ENCODE measurements around the gene EN2. TPM values are rescaled to one million over a fixed set of nuclear protein-coding genes. Genes with fewer than 3 reads are reported as not detected.

Gene EN2
- total RNA-seq = not detected
- long read RNA-seq = 0 reads

DNA sequence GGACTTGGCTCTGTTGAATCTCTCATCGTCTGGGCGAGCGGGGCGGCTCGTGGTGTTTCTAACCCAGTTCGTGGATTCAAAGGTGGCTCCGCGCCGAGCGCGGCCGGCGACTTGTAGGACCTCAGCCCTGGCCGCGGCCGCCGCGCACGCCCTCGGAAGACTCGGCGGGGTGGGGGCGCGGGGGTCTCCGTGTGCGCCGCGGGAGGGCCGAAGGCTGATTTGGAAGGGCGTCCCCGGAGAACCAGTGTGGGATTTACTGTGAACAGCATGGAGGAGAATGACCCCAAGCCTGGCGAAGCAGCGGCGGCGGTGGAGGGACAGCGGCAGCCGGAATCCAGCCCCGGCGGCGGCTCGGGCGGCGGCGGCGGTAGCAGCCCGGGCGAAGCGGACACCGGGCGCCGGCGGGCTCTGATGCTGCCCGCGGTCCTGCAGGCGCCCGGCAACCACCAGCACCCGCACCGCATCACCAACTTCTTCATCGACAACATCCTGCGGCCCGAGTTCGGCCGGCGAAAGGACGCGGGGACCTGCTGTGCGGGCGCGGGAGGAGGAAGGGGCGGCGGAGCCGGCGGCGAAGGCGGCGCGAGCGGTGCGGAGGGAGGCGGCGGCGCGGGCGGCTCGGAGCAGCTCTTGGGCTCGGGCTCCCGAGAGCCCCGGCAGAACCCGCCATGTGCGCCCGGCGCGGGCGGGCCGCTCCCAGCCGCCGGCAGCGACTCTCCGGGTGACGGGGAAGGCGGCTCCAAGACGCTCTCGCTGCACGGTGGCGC is at the start of gene EN2:
TSS of gene EN2 (plus strand) at position 19 of the 767 bp plus-strand sequence. CDS start at position 268, 249 bp downstream.
- DNase-seq (no peak), ATAC-seq (peak; percentile 23)
- intact Hi-C loops (cut with DNase I, micrococcal nuclease) = no loop called here

GRCh38 chr7:155408651-155409586 is 49.0 kb upstream of the EN2 start:
- DNase-seq (no peak), ATAC-seq (no peak)
- intact Hi-C loops (cut with DNase I, micrococcal nuclease) = no loop called here

DNA sequence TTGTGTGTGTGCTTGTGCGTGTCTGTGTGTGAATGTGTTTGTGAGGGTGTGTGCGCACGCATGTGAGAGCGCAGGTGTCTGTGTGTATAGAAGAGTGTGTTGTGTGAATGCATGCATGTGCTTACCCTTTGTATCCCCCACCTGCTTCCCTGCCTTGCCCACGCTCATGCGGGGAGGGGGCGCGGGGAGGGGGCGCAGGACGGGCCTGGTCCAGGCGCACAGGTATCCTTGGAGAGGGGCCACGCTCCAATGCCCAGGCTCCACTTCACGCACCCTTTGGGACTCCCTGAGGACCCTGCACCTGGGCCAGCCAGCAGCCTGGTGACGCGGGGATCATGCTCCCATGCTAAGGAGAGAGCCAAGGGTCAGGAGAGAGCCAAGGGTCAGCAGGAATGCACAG is 47.9 kb upstream of the EN2 start:
- intact Hi-C loops (cut with DNase I, micrococcal nuclease) = no loop called here
- DNase-seq (no peak), ATAC-seq (no peak)

- intact Hi-C loops (cut with DNase I, micrococcal nuclease) = no loop called here
- ATAC-seq (no peak), DNase-seq (no peak)
Observed at GRCh38 chr7:155410431-155410830, 47.5 kb upstream of the EN2 start.

GRCh38 chr7:155411718-155412415 is 46.1 kb upstream of the EN2 start:
- ATAC-seq (no peak), DNase-seq (no peak)
- intact Hi-C loops (cut with DNase I, micrococcal nuclease) = no loop called here

GRCh38 chr7:155412416-155413253 is 45.3 kb upstream of the EN2 start:
- peak; percentile 75 for ATAC-seq
- DNase-seq = peak in 1 of 2 donors; percentile 66
- intact Hi-C loops (cut with DNase I, micrococcal nuclease) = no loop called here

DNA sequence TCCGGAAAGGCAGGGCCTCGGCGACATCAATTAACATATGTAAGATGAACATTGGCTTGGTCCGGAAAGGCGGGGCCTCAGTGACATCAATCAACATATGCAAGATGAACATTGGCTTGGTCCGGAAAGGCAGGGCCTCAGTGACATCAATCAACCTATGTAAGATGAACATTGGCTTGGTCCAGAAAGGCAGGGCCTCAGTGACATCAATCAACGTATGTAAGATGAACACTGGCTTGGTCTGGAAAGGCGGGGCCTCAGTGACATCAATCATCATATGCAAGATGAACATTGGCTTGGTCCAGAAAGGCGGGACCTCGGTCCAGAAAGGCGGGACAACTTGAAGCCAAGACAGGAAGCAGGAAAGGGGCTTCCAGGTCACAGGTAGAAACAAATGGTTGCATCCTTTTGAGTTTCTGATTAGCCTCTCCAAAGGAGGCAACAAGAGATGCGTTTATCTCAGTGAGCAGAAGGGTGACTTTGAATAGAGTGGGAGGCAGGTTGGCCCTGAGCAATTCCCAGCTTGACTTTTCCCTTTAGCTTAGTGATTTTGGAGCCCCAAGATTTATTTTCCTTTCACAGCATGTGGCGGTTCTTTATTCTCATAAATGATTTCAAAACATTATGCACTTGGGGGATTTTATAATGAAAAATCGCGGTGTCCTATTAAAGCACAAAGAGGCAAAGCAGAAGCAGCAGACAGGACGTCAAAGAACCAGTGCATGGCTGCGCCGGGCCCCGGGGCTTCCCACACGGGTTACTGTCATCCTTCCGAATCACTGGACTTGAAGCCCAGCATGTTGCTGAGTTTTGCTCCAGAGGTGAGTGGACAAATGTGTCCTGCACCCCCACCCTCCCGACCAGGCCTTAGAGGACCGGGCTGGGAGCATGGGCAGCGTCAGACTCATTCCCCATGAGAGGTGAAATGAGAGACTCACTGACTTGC is 43.1 kb upstream of the EN2 start:
- no peak for ATAC-seq
- DNase-seq = no peak
- intact Hi-C loops (cut with DNase I, micrococcal nuclease) = no loop called here

DNA sequence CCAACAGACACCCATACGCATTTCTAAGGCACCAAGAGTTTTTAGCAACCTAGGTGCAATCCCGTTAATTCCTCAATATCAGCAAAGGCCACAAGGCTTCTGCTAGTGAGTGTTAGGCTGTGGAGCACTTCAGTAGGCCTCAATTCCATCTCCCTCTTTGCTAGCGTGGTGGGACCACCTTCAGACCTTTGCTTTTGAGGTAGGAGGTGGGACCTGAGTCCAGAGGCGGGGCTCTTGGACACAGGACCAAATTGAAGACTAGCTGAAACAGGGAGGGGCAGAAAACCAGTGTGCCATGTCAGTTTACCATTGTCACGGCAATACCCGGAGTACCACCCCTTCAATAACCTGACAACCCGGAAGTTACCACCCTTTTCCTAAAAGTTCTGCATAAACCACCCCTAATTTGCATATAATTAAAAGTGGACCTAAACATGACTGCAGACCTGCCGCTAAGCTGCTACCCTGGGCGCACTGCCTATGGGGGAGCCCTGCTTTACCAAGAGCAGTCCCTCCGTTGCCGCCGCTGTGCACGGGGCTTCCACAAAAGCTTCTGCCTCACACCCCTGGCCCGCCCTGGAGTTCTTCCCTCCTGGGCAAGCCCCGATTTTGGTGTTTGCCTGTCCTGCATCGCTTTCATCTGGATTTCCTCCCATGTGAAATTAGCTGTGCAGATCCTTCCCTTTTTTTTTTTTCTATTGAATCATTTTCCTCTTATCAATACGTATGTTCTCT is 41.1 kb upstream of the EN2 start:
- ATAC-seq (no peak), DNase-seq (no peak)
- intact Hi-C loops (cut with DNase I, micrococcal nuclease) = no loop called here

GRCh38 chr7:155418304-155418703 is 39.6 kb upstream of the EN2 start:
- intact Hi-C loops (cut with DNase I, micrococcal nuclease) = no loop called here
- DNase-seq = no peak
- no peak for ATAC-seq

DNA sequence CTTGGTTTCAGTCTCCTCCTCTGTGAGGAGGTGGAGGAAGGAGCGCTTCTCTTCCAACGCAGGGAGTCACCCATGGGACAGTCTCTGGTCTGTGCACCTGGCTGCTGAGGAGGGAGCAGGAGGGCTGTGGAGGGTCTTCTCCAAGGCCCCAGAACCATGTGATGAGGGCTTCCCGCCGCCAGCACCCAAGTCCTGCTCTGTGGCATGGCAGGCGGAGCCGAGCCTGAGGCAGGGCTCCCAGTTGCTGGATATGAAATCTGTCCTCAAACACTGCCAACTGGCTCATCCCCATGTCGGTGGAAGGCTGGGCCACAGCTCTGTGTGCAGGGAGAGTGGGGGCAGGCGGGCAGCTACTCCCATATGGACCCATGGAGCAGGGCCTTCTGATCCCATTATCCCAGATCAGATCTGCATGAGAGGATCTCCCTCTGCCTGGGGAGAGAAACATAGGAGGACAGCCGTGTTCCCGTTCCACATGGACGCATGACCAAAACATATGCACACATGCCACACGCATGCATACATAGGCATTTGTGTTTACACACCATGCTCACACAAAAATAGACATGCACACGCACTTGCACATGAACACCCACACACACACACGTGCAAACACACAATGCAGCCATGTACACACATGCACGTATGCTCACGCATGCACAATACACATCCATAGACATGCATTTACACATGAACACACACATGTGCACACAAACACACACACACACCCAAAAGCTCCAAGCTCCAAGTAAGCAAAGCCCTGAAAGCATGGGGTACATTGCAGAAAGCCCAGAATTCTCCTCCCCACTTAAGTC is 38.8 kb upstream of the EN2 start:
- ATAC-seq (no peak), DNase-seq (no peak)
- intact Hi-C loops (cut with DNase I, micrococcal nuclease) = no loop called here

- DNase-seq (no peak), ATAC-seq (no peak)
- intact Hi-C loops (cut with DNase I, micrococcal nuclease) = no loop called here
Observed at GRCh38 chr7:155420116-155420515, 37.8 kb upstream of the EN2 start.

- intact Hi-C loops (cut with DNase I, micrococcal nuclease) = no loop called here
- DNase-seq (no peak), ATAC-seq (no peak)
Observed at GRCh38 chr7:155422151-155422550, 35.8 kb upstream of the EN2 start.

DNA sequence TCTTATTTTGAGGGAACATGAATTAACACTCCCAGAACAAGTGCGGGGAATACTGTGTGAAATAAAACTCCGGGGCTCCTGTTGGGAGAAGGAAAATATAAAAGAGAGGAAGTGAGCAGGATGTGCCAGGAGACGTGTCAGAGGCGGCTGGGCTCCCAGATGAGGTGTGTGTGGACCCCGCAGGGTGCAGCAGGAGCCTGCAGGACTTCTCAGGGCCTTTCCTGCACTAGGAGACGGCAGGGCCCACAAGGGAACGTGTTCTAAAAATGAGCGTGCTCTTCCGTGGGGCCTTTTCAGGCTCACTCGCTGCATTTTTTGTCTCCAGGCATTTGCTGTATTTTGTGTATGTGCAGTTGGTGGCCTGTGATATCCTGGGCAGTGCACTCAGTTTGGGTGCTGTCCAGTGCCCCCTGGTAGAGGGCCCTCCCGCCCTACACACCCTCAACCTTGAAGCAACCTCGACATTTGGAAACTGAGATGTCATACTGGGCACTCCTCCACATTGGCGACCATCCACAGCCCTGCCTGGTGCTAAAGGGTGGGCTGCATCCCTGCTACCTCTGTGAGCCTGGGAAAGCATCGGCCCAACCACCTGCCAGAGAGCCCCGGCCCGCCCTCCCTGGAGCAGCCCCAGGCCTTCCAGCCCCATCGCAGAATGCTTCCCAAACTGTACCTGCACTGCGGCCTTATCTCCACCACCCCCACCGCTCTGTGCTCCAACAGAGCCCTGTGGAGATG is 35.2 kb upstream of the EN2 start:
- DNase-seq = no peak
- intact Hi-C loops (cut with DNase I, micrococcal nuclease) = no loop called here

DNA sequence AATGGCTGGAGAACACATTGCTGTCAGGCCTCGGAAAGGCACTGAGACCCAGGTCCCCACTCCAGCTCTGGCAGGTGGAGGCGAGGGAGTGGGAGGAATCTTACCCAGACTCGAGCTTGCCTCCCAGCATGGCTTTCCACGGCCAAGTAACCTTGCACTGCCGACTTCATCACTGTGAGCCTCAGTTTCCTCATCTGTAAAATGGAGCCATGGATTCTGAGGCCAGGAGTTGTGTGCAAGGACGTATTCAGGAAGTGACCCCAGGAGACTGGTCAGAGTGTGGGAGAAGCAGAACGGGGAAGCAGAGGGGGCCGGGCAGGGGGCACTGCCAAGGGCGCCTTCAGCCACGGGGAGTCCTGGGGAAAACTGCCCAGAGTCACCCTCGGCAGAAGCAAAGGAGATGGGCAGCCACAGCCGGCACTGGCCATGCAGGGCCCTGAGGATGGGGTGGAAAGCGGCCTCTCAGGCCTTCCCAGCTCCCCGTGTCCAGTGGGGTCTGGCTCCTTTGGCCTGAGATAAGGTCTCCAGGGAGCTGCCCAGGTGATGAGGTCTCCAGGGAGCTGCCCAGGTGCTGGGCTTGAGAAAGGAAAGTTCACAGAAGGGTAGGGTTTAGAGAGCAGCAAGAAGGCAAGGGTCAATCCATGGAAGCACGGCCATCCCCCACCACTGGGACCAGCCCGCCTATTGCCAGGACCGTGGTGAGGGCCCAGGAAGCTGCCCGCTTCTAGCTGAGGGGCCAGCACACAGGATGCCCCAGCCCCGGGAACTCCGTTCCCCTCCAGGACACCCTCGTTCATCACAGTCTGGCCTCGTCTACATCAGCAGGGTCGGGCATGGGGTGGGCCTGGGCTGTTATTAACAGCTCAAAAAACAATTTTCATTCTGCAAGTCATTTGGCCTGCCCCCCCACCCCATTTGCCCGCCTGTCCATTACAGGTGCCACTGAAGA is 34.3 kb upstream of the EN2 start:
- ATAC-seq = no peak
- DNase-seq = no peak
- intact Hi-C loops (cut with DNase I, micrococcal nuclease) = no loop called here

More for the DNA sequence above, 35.2 kb upstream of the EN2 start:
- ATAC-seq = no peak
